Endothelial cell of umbilical vein (primary cell): ENCODE data around the gene LCAT. TPM values are rescaled to one million over a fixed set of nuclear protein-coding genes. Genes with fewer than 3 reads are reported as not detected.
"Not testable (repeated sequence)": the region's sequence is repeated elsewhere in the genome, so short reads cannot be mapped to it uniquely, and the experiment has no call there.

Experiments
- BruUV-seq: library from RNA; stranded (reverse); fragments of 400-500 nt; replicated peaks from 2 replicates; lab custom pipeline; 2021; lab: Mats Ljungman, UMichigan
- CTCF ChIA-PET: fragments of 300-600, 350-600 bp; sonication (Branson Sonifier 250); formaldehyde crosslinking; loops from one replicate; lab custom pipeline; 2021; ENCODE audit warnings: antibody characterized with exemption, inconsistent platforms; lab: Charles Lee
- POLR2A ChIA-PET: fragments of 300-600, 350-600 bp; sonication (Branson Sonifier 250); formaldehyde crosslinking; loops from one replicate; lab custom pipeline; 2021; ENCODE audit warnings: antibody characterized with exemption, inconsistent platforms; lab: Charles Lee
- DNase-seq: peaks from one replicate; pipeline ENCODE4 v3.0.0-alpha.2; 2011; ENCODE audit warnings: low read depth, low spot score
- FAIRE-seq: peaks from 2 replicates; lab custom pipeline; 2011; peaks lifted over from hg19 to GRCh38; lab: Jason Lieb, UNC
- H2AFZ ChIP-seq: 2 replicates; pipeline ENCODE4 v1.6.0; 2012; ENCODE audit warnings: low read depth, low read length, control low read depth, inconsistent platforms
- H3K27ac ChIP-seq: 2 replicates; pipeline ENCODE4 v1.5.1; 2011; ENCODE audit warnings: low read depth, mild to moderate bottlenecking, control low read depth, low read length, moderate library complexity; ENCODE audit not compliant: insufficient read depth
- H3K27me3 ChIP-seq, 2 experiments: 2 replicates each; pipeline versions ENCODE4 v1.6.0 to v1.6.1; 2011; ENCODE audit warnings: low read length in 2 of 2, mixed read lengths in 1 of 2; ENCODE audit not compliant: control insufficient read depth in 2 of 2, insufficient read depth in 2 of 2
- H3K36me3 ChIP-seq, 2 experiments: 2 replicates in 1 of 2; 3 replicates in 1 of 2; pipeline ENCODE4 v1.5.1; 2011; ENCODE audit warnings: low read length in 2 of 2, mild to moderate bottlenecking in 1 of 2, moderate library complexity in 1 of 2; ENCODE audit not compliant: control insufficient read depth in 2 of 2, insufficient read depth in 2 of 2; ENCODE audit errors: extremely low read depth in 1 of 2
- H3K4me1 ChIP-seq: 3 replicates; pipeline ENCODE4 v1.5.1; 2011; ENCODE audit warnings: mild to moderate bottlenecking, low read length; ENCODE audit not compliant: control insufficient read depth, insufficient read depth; ENCODE audit errors: extremely low read depth
- H3K4me2 ChIP-seq: 2 replicates; pipeline ENCODE4 v1.6.1; 2011; ENCODE audit warnings: low read length, control low read depth, mixed read lengths; ENCODE audit not compliant: insufficient read depth
- H3K4me3 ChIP-seq, 3 experiments: fragments of 200-600 bp in 1 of 3; sonication (generic), shearing (Covaris generic) in 1 of 3; replicated peaks in 1 of 3; 2 replicates each; pipeline ENCODE4 v1.5.1; 2011 to 2016; ENCODE audit warnings: control low read depth in 3 of 3, low read length in 3 of 3, mild to moderate bottlenecking in 2 of 3, inconsistent platforms in 1 of 3, low read depth in 1 of 3, moderate library complexity in 1 of 3; ENCODE audit not compliant: insufficient read depth in 1 of 3
- H3K79me2 ChIP-seq: 2 replicates; pipeline ENCODE4 v1.6.0; 2012; ENCODE audit warnings: low read length, inconsistent platforms; ENCODE audit not compliant: control insufficient read depth, insufficient read depth
- H3K9ac ChIP-seq: replicated peaks from 2 replicates; pipeline ENCODE3; 2011; ENCODE audit warnings: low read length, control low read depth; ENCODE audit not compliant: insufficient read depth; ENCODE audit errors: extremely low read depth
- H3K9me1 ChIP-seq: replicated peaks from 3 replicates; pipeline ENCODE4 v1.6.0; 2011; ENCODE audit warnings: mild to moderate bottlenecking, low read length; ENCODE audit not compliant: control insufficient read depth, insufficient read depth; ENCODE audit errors: extremely low read depth
- H3K9me3 ChIP-seq: replicated peaks from 2 replicates; pipeline ENCODE4 v1.5.1; 2012; ENCODE audit warnings: low read length, inconsistent platforms; ENCODE audit not compliant: control insufficient read depth, insufficient read depth
- H4K20me1 ChIP-seq: replicated peaks from 2 replicates; pipeline ENCODE3; 2011; ENCODE audit warnings: mild to moderate bottlenecking, low read length; ENCODE audit not compliant: control insufficient read depth, insufficient read depth; ENCODE audit errors: extremely low read depth
- GATA2 ChIP-seq: IDR thresholded peaks from 2 replicates; pipeline ENCODE4 v1.7.0; 2011; ENCODE audit warnings: low read depth, mild to moderate bottlenecking, moderate library complexity, mixed read lengths, low read length; ENCODE audit not compliant: insufficient read length, insufficient read depth
- POLR2AphosphoS5 ChIP-seq: IDR thresholded peaks from 2 replicates; pipeline ENCODE4 v1.6.1; 2012; ENCODE audit warnings: low read depth, mild to moderate bottlenecking, control low read depth, low read length, moderate library complexity; ENCODE audit not compliant: insufficient read depth
- dilution Hi-C: fragments of 300-500 bp; cut with MboI; formaldehyde crosslinking; loops from one replicate; pipeline ENCODE4 v1.15.0; 2019; ENCODE audit warnings: low sequenced_read_pairs; ENCODE audit not compliant: extremely low pct_ligation_motif_present
- intact Hi-C: fragments of 100-400 bp; cut with micrococcal nuclease; formaldehyde crosslinking; loops from one replicate; pipeline ENCODE4 v1.10.0; 2022
- polyA plus RNA-seq, 4 experiments: library from polyadenylated mRNA; depleted of rRNA in 3 of 4; stranded (reverse) in 3 of 4; unstranded in 1 of 4; fragments of >200 nt; gene quantifications; 2 replicates each; pipeline versions ENCODE4 v1.2.1 to v1.2.3, GENCODE V29; 2011 to 2012; ENCODE audit warnings: missing spikeins in 1 of 4
- total RNA-seq: library from RNA; stranded (reverse); gene quantifications from 2 replicates; pipeline ENCODE4 v1.2.3, GENCODE V29; 2021

The LCAT gene
- total and polyA plus RNA-seq, 2 donors (not counting 3 experiments of a cell fraction or from before 2014, with no cell fraction given), result 22.6 to 46.1 TPM

DNA sequence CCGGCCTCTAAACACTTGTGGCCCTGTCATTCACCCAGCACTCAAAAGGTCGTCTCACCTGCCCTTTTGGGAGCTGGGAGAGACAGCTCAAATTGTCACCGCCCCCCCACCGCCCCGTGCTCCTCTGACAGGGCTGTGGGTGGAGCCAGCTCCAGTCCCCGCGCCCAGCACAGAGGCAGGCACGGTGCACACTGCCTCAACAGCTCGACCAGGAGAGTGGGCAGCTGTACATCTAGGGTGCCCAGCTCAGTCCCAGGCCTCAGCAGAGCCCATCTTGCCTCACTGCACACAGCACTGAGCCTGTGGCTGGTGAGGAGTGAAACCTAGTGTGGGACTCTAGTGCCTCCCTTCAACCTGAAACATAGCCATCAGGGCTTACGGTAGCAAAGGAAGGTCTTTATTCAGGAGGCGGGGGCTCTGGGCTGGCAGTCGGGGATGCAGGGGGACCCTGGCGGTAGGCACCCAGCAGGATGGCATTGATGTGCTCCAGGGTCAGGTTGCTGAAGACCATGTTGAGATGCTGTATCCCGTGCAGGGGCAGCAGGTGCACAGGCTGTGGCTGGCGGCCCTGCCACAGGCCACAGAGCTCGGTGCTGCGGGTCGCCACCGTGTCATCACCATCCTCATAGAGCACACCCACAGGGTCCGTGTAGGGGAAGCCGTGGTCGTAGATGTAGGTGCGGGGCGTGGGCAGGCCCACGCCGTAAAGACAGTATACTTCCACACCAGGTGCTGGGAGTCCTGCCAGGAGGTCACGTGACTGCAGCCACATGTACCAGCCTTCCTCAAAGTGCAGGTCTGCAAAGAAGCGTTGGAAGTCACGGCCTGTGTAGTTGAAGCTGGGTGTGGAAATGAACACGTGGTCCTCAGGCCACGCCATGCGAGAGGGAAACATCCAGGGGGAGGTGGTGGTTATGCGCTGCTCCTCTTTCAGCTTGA is 4.1 kb downstream of the LCAT start:
- Histone ChIP-seq H3K9me3 (no peaks in the 10 kb centered on the region), H4K20me1 (no peaks in the 10 kb centered on the region), H3K4me1 (peaks cover 13% of the 10 kb centered on the region), H3K4me2 (no peak overlapping the region), H3K9me1 (no peaks in the 10 kb centered on the region), H3K79me2 (no peaks in the 10 kb centered on the region), H3K9ac (no peak overlapping the region), H3K4me3 (no peak overlapping the region), H3K27ac (no peak overlapping the region), H3K27me3 (no peaks in the 10 kb centered on the region), H2AFZ (no peak overlapping the region), H3K36me3 (peaks cover 7 to 32% of the 10 kb centered on the region in 2 experiments)
- TF ChIP-seq POLR2AphosphoS5 (peak; percentile 7), GATA2 (no peak)
- intact Hi-C loops, result no loop called here
- ChIA-PET POLR2A (no interaction called here), CTCF (interaction anchor here (1.3 to 3.1 kb wide), 4 partner anchors 14 to 124 kb away, joined by 3 to 27 read pairs (median 12); no protein-coding TSS in a partner anchor)
- FAIRE-seq, result no peak
- BruUV-seq, result no TSS peak
- dilution Hi-C loops, result no loop called here
- no peak for DNase-seq

DNA sequence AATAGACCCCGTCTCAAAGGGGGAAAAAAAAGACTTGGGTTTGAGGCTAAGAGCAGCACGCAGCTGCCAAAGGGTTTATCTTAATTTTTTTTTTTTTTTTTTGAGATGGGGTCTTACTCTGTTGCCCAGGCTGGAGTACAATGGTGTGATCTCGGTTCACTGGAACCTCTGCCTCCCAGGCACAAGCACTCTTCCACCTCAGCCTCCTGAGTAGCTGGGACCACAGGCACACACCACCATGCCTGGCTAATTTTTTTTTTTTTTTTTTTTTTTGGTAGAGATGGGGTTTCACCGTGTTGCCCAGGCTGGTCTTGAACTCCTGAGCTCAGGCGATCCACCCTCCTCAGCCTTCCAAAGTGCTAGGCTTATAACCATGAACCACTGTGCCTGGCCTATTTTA is 6.2 kb downstream of the LCAT start:
- CTCF ChIA-PET, result interaction anchor here (0.9 kb wide), 1 partner anchor 122 kb away, joined by 3 read pairs; no protein-coding TSS in a partner anchor
- POLR2A ChIA-PET, result not testable (repeated sequence)

More for the DNA sequence above, 6.2 kb downstream of the LCAT start:
- H2AFZ ChIP-seq, H3K27ac ChIP-seq, BruUV-seq, FAIRE-seq, H3K9me1 ChIP-seq, DNase-seq, H4K20me1 ChIP-seq, H3K4me2 ChIP-seq, H3K27me3 ChIP-seq, H3K9ac ChIP-seq, H3K79me2 ChIP-seq, H3K9me3 ChIP-seq, dilution Hi-C loops, H3K4me3 ChIP-seq: not testable (repeated sequence)
- peaks cover 13% of the 10 kb centered on the region for H3K4me1 ChIP-seq
- intact Hi-C loops, result loop anchor here (2.0 kb wide), 1 partner anchor 103 kb away; no protein-coding TSS in a partner anchor
- H3K36me3 ChIP-seq, result peaks cover 4 to 20% of the 10 kb centered on the region in 2 experiments
